ENCODE measurements around the gene VWC2L.

The VWC2L gene

GRCh38 chr2:214489181-214489580, 78.3 kb downstream of the VWC2L start:
- no peaks in the 10 kb centered on the region for H3K36me3 Mint-ChIP-seq (ENCODE audit: low read depth)

GRCh38 chr2:214489702-214490101, 78.8 kb downstream of the VWC2L start:
- H3K27me3 Mint-ChIP-seq: no peaks in the 10 kb centered on the region
- no peaks in the 10 kb centered on the region for H3K4me1 Mint-ChIP-seq
- no peaks in the 10 kb centered on the region for H3K36me3 Mint-ChIP-seq (ENCODE audit: low read depth)
- no peaks in the 10 kb centered on the region for H3K9me3 Mint-ChIP-seq
- DNase-seq (no peak), ATAC-seq (no peak)
- H3K4me3 Mint-ChIP-seq: no peak overlapping the region
- no peak overlapping the region for H3K27ac Mint-ChIP-seq

More at GRCh38 chr2:214489181-214489580, 78.3 kb downstream of the VWC2L start:
- Mint-ChIP-seq H3K27me3 (no peaks in the 10 kb centered on the region), H3K9me3 (no peaks in the 10 kb centered on the region), H3K4me1 (no peaks in the 10 kb centered on the region), H3K27ac (no peak overlapping the region), H3K4me3 (no peak overlapping the region)
- DNase-seq (no peak), ATAC-seq (no peak)

- no peaks in the 10 kb centered on the region for H3K4me1 Mint-ChIP-seq
- H3K27me3 Mint-ChIP-seq: no peaks in the 10 kb centered on the region
- H3K36me3 Mint-ChIP-seq (ENCODE audit: low read depth): no peaks in the 10 kb centered on the region
- no peaks in the 10 kb centered on the region for H3K9me3 Mint-ChIP-seq
- DNase-seq: no peak
- H3K4me3 Mint-ChIP-seq: no peak overlapping the region
- ATAC-seq: no peak
- H3K27ac Mint-ChIP-seq: no peak overlapping the region
Measured at GRCh38 chr2:214492152-214492551, 81.3 kb downstream of the VWC2L start.

- ATAC-seq (no peak), DNase-seq (no peak)
- Mint-ChIP-seq H3K4me1 (no peaks in the 10 kb centered on the region), H3K4me3 (no peak overlapping the region), H3K27ac (no peak overlapping the region), H3K27me3 (no peaks in the 10 kb centered on the region), H3K9me3 (no peaks in the 10 kb centered on the region), H3K36me3 (ENCODE audit: low read depth) (no peaks in the 10 kb centered on the region)
Measured at GRCh38 chr2:214492608-214493007, 81.8 kb downstream of the VWC2L start.

- ATAC-seq (no peak), DNase-seq (no peak)
- Mint-ChIP-seq H3K36me3 (ENCODE audit: low read depth) (no peaks in the 10 kb centered on the region), H3K4me1 (no peaks in the 10 kb centered on the region), H3K9me3 (no peaks in the 10 kb centered on the region), H3K27ac (no peak overlapping the region), H3K4me3 (no peak overlapping the region), H3K27me3 (no peaks in the 10 kb centered on the region)
Measured at GRCh38 chr2:214497489-214497888, 86.6 kb downstream of the VWC2L start.

GRCh38 chr2:214503568-214503967, 92.7 kb downstream of the VWC2L start:
- DNase-seq: no peak
- no peak overlapping the region for H3K27ac Mint-ChIP-seq
- H3K36me3 Mint-ChIP-seq (ENCODE audit: low read depth): no peaks in the 10 kb centered on the region
- no peaks in the 10 kb centered on the region for H3K4me1 Mint-ChIP-seq
- no peaks in the 10 kb centered on the region for H3K27me3 Mint-ChIP-seq
- ATAC-seq: no peak
- no peaks in the 10 kb centered on the region for H3K9me3 Mint-ChIP-seq
- H3K4me3 Mint-ChIP-seq: no peak overlapping the region

- H3K36me3 Mint-ChIP-seq (ENCODE audit: low read depth): no peaks in the 10 kb centered on the region
- no peaks in the 10 kb centered on the region for H3K27me3 Mint-ChIP-seq
- DNase-seq: no peak
- H3K9me3 Mint-ChIP-seq: no peaks in the 10 kb centered on the region
- H3K4me1 Mint-ChIP-seq: no peaks in the 10 kb centered on the region
- no peak overlapping the region for H3K27ac Mint-ChIP-seq
- no peak overlapping the region for H3K4me3 Mint-ChIP-seq
- ATAC-seq: no peak
Measured at GRCh38 chr2:214504599-214505376, 93.9 kb downstream of the VWC2L start.

- ATAC-seq (no peak), DNase-seq (no peak)
- no peak overlapping the region for H3K4me3 Mint-ChIP-seq
- H3K27ac Mint-ChIP-seq: no peak overlapping the region
- H3K36me3 Mint-ChIP-seq (ENCODE audit: low read depth): no peaks in the 10 kb centered on the region
- no peaks in the 10 kb centered on the region for H3K9me3 Mint-ChIP-seq
- H3K4me1 Mint-ChIP-seq: no peaks in the 10 kb centered on the region
- H3K27me3 Mint-ChIP-seq: no peaks in the 10 kb centered on the region
Measured at GRCh38 chr2:214507032-214507431, 96.2 kb downstream of the VWC2L start.

GRCh38 chr2:214514704-214515103, 103.8 kb downstream of the VWC2L start:
- no peak for ATAC-seq
- no peak for DNase-seq
- Mint-ChIP-seq H3K36me3 (ENCODE audit: low read depth) (no peaks in the 10 kb centered on the region), H3K27me3 (no peaks in the 10 kb centered on the region), H3K27ac (no peak overlapping the region), H3K4me3 (no peak overlapping the region), H3K9me3 (no peaks in the 10 kb centered on the region), H3K4me1 (no peaks in the 10 kb centered on the region)

GRCh38 chr2:214515111-214515510, 104.3 kb downstream of the VWC2L start:
- no peak for DNase-seq
- Mint-ChIP-seq H3K4me3 (no peak overlapping the region), H3K9me3 (no peaks in the 10 kb centered on the region), H3K4me1 (no peaks in the 10 kb centered on the region), H3K27ac (no peak overlapping the region), H3K36me3 (ENCODE audit: low read depth) (no peaks in the 10 kb centered on the region), H3K27me3 (no peaks in the 10 kb centered on the region)
- no peak for ATAC-seq

- no peak for DNase-seq
- no peak for ATAC-seq
- H3K36me3 Mint-ChIP-seq (ENCODE audit: low read depth): no peaks in the 10 kb centered on the region
- H3K4me1 Mint-ChIP-seq: no peaks in the 10 kb centered on the region
- H3K27me3 Mint-ChIP-seq: no peaks in the 10 kb centered on the region
- H3K27ac Mint-ChIP-seq: no peak overlapping the region
- no peaks in the 10 kb centered on the region for H3K9me3 Mint-ChIP-seq
- H3K4me3 Mint-ChIP-seq: no peak overlapping the region
Measured at GRCh38 chr2:214519258-214519818, 108.5 kb downstream of the VWC2L start.

GRCh38 chr2:214529021-214529420, 118.2 kb downstream of the VWC2L start:
- no peak overlapping the region for H3K27ac Mint-ChIP-seq
- no peaks in the 10 kb centered on the region for H3K27me3 Mint-ChIP-seq
- H3K4me3 Mint-ChIP-seq: no peak overlapping the region
- no peak for ATAC-seq
- no peak for DNase-seq
- H3K9me3 Mint-ChIP-seq: peaks cover 7% of the 10 kb centered on the region
- H3K36me3 Mint-ChIP-seq (ENCODE audit: low read depth): no peaks in the 10 kb centered on the region
- H3K4me1 Mint-ChIP-seq: no peaks in the 10 kb centered on the region

GRCh38 chr2:214529514-214529913, 118.7 kb downstream of the VWC2L start:
- DNase-seq (no peak), ATAC-seq (no peak)
- Mint-ChIP-seq H3K36me3 (ENCODE audit: low read depth) (no peaks in the 10 kb centered on the region), H3K4me3 (no peak overlapping the region), H3K27me3 (no peaks in the 10 kb centered on the region), H3K4me1 (no peaks in the 10 kb centered on the region), H3K9me3 (peaks cover 7% of the 10 kb centered on the region), H3K27ac (no peak overlapping the region)

- Mint-ChIP-seq H3K9me3 (no peaks in the 10 kb centered on the region), H3K4me1 (no peaks in the 10 kb centered on the region), H3K27me3 (peaks cover 2% of the 10 kb centered on the region), H3K36me3 (ENCODE audit: low read depth) (no peaks in the 10 kb centered on the region), H3K4me3 (no peak overlapping the region), H3K27ac (no peak overlapping the region)
- no peak for ATAC-seq
- no peak for DNase-seq
Measured at GRCh38 chr2:214533541-214533940, 122.7 kb downstream of the VWC2L start.

GRCh38 chr2:214536625-214537024, 125.8 kb downstream of the VWC2L start:
- no peak for ATAC-seq
- Mint-ChIP-seq H3K4me3 (no peak overlapping the region), H3K27ac (no peak overlapping the region), H3K36me3 (ENCODE audit: low read depth) (no peaks in the 10 kb centered on the region), H3K9me3 (no peaks in the 10 kb centered on the region), H3K27me3 (peaks cover 2% of the 10 kb centered on the region), H3K4me1 (no peaks in the 10 kb centered on the region)
- DNase-seq: no peak

Measured in activated naive CD8-positive, alpha-beta T cell treated with anti-CD3 and anti-CD28 coated beads, Interleukin-2, amount 50 U/mL, for 24 hours (primary cell).